Omental fat pad (tissue), 4 donors: ENCODE measurements around the gene TPM2. TPM values are rescaled to one million over a fixed set of nuclear protein-coding genes. Genes with fewer than 3 reads are reported as not detected.

Source experiments
- ATAC-seq: fragments of 150-250 bp; one replicate; pipeline ENCODE4 v1.9.1; 2016; ENCODE audit warnings: mild to moderate bottlenecking, moderate library complexity; ENCODE audit not compliant: low FRiP score
- DNase-seq: peaks from one replicate; pipeline ENCODE4 v3.0.0-alpha.2; 2019; ENCODE audit warnings: low spot score
- CTCF ChIP-seq, 3 donors: fragments of 450-650 bp; IDR thresholded peaks; one replicate each; pipeline ENCODE4 v1.5.1; 2016 to 2017; ENCODE audit warnings: antibody characterized with exemption in 3 of 3, mild to moderate bottlenecking in 3 of 3, moderate library complexity in 2 of 3
- total RNA-seq, 4 donors: library from RNA; depleted of rRNA; stranded (reverse); fragments of >200 nt; gene quantifications; one replicate each; pipeline ENCODE4 v1.1.0, GENCODE V29; 2016

The TPM2 gene
- total RNA-seq, 4 donors from 2014 or later: 150 to 301 (median 237) TPM

- ATAC-seq: peak; percentile 0
- no peak for TF ChIP-seq CTCF (IDR thresholded peaks at IDR 0.05)
- no peak for DNase-seq
Observed at GRCh38 chr9:35732800-35733541, 43.2 kb upstream of the TPM2 start.

GRCh38 chr9:35732185-35732799 is 42.6 kb upstream of the TPM2 start, which contains the start of the genes CREB3 and TLN1:
Gene CREB3 (plus strand): TSS chr9:35732666. CDS start chr9:35732773, 107 bp downstream.
Gene TLN1 (minus strand): TSS chr9:35732195. CDS start chr9:35725694, 6,501 bp downstream.
- ATAC-seq (peak; percentile 87), DNase-seq (peak; percentile 85)
- TF ChIP-seq CTCF (IDR thresholded peaks at IDR 0.05): no peak

- no peak for DNase-seq
- ATAC-seq: no peak
- TF ChIP-seq CTCF (IDR thresholded peaks at IDR 0.05): no peak
Observed at GRCh38 chr9:35731415-35732184, 41.9 kb upstream of the TPM2 start.

GRCh38 chr9:35730486-35730854 is 40.7 kb upstream of the TPM2 start:
- DNase-seq: no peak
- TF ChIP-seq CTCF (IDR thresholded peaks at IDR 0.05): no peak
- no peak for ATAC-seq

- TF ChIP-seq CTCF (IDR thresholded peaks at IDR 0.05): no peak
- no peak for ATAC-seq
- no peak for DNase-seq
Observed at GRCh38 chr9:35729700-35730485, 40.2 kb upstream of the TPM2 start.

- TF ChIP-seq CTCF (IDR thresholded peaks at IDR 0.05): no peak
- DNase-seq: no peak
Observed at GRCh38 chr9:35729101-35729500, 39.4 kb upstream of the TPM2 start.

More at GRCh38 chr9:35729101-35729500, 39.4 kb upstream of the TPM2 start:
- no peak for ATAC-seq
